Measurements from ENCODE around the gene TMEM247.

Gene TMEM247

GRCh38 chr2:46518861-46519260 is 39.5 kb downstream of the TMEM247 start:
- TF ChIP-seq FOXP2 (optimal IDR thresholded peaks at IDR 0.05; ENCODE audit: borderline replicate concordance, extremely low read depth, extremely low read length, insufficient read depth), result no peak
- TF ChIP-seq TAF1 (IDR thresholded peaks at IDR 0.05; ENCODE audit: borderline replicate concordance, insufficient read depth, low read length), result no peak
- no peak for TF ChIP-seq POLR2AphosphoS5 (IDR thresholded peaks at IDR 0.05; ENCODE audit: low read depth, low read length)
- TF ChIP-seq SIN3A (IDR thresholded peaks at IDR 0.05; ENCODE audit: borderline replicate concordance, insufficient read depth, low read length), result no peak
- TF ChIP-seq, protein P1, sequence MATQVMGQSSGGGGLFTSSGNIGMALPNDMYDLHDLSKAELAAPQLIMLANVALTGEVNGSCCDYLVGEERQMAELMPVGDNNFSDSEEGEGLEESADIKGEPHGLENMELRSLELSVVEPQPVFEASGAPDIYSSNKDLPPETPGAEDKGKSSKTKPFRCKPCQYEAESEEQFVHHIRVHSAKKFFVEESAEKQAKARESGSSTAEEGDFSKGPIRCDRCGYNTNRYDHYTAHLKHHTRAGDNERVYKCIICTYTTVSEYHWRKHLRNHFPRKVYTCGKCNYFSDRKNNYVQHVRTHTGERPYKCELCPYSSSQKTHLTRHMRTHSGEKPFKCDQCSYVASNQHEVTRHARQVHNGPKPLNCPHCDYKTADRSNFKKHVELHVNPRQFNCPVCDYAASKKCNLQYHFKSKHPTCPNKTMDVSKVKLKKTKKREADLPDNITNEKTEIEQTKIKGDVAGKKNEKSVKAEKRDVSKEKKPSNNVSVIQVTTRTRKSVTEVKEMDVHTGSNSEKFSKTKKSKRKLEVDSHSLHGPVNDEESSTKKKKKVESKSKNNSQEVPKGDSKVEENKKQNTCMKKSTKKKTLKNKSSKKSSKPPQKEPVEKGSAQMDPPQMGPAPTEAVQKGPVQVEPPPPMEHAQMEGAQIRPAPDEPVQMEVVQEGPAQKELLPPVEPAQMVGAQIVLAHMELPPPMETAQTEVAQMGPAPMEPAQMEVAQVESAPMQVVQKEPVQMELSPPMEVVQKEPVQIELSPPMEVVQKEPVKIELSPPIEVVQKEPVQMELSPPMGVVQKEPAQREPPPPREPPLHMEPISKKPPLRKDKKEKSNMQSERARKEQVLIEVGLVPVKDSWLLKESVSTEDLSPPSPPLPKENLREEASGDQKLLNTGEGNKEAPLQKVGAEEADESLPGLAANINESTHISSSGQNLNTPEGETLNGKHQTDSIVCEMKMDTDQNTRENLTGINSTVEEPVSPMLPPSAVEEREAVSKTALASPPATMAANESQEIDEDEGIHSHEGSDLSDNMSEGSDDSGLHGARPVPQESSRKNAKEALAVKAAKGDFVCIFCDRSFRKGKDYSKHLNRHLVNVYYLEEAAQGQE (IDR thresholded peaks at IDR 0.05; ENCODE audit: insufficient read depth in 1 of 2, low read depth in 2 of 2, low read length in 2 of 2), result no peak

DNA sequence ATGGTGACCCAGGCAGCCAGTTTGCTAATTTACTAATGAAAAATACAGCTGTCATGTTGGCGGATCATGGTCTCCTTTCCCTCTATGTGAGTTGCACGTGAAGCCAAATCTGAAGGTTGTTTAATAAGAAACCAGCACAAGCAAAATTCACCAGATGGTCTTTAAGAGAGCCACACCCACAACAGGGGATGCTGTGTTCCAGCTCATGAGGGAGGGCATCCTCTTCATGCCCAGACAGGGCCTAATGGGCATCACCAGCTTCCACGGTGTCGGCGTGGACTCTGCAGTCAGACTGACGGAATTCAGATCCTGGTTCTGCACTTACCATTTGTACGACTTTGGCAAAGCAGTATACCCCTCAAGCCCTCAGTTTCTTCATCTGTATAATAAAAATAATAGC is 39.9 kb downstream of the TMEM247 start:
- TF ChIP-seq, protein P1 (IDR thresholded peaks at IDR 0.05; ENCODE audit: insufficient read depth in 1 of 2, low read depth in 2 of 2, low read length in 2 of 2), result no peak
- TF ChIP-seq TAF1 (IDR thresholded peaks at IDR 0.05; ENCODE audit: borderline replicate concordance, insufficient read depth, low read length) (no peak), FOXP2 (optimal IDR thresholded peaks at IDR 0.05; ENCODE audit: borderline replicate concordance, extremely low read depth, extremely low read length, insufficient read depth) (no peak), SIN3A (IDR thresholded peaks at IDR 0.05; ENCODE audit: borderline replicate concordance, insufficient read depth, low read length) (no peak), POLR2AphosphoS5 (IDR thresholded peaks at IDR 0.05; ENCODE audit: low read depth, low read length) (no peak)

GRCh38 chr2:46520130-46520711 is 40.9 kb downstream of the TMEM247 start:
- no peak for TF ChIP-seq TAF1 (IDR thresholded peaks at IDR 0.05; ENCODE audit: borderline replicate concordance, insufficient read depth, low read length)
- TF ChIP-seq POLR2AphosphoS5 (IDR thresholded peaks at IDR 0.05; ENCODE audit: low read depth, low read length), result no peak
- TF ChIP-seq FOXP2 (optimal IDR thresholded peaks at IDR 0.05; ENCODE audit: borderline replicate concordance, extremely low read depth, extremely low read length, insufficient read depth), result no peak
- TF ChIP-seq, protein P1 (IDR thresholded peaks at IDR 0.05; ENCODE audit: insufficient read depth in 1 of 2, low read depth in 2 of 2, low read length in 2 of 2), result no peak
- no peak for TF ChIP-seq SIN3A (IDR thresholded peaks at IDR 0.05; ENCODE audit: borderline replicate concordance, insufficient read depth, low read length)

DNA sequence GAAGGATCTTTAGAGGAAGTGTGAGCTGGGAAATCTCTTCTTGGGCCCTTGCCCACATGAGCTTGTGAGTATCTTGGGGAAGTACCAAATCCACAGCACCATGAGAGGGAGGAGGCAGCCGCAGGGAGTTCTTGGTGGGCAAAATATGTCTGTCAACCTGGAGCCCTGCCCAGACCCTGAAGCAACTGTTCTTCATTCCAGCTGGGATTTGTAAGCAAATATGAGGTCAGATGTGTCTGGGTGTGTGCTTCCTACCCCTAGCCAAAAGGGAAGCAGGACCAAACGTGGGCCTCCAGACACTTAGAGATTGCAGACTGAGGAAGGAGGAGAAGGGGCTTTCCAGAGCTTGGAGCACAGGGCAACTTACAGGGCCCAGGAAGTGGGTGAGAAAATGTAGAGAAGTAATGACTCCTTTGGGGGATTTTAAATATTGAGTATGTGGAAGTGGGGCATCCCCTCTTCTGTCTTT is 41.9 kb downstream of the TMEM247 start:
- TF ChIP-seq FOXP2 (optimal IDR thresholded peaks at IDR 0.05; ENCODE audit: borderline replicate concordance, extremely low read depth, extremely low read length, insufficient read depth) (no peak), SIN3A (IDR thresholded peaks at IDR 0.05; ENCODE audit: borderline replicate concordance, insufficient read depth, low read length) (no peak), TAF1 (IDR thresholded peaks at IDR 0.05; ENCODE audit: borderline replicate concordance, insufficient read depth, low read length) (no peak)
- TF ChIP-seq, protein P1 (IDR thresholded peaks at IDR 0.05; ENCODE audit: insufficient read depth in 1 of 2, low read depth in 2 of 2, low read length in 2 of 2), result no peak

All from PFSK-1 (cell line).